ENCODE results near the gene PRELID3B.

- TF ChIP-seq CTCF (IDR thresholded peaks at IDR 0.05; ENCODE audit: control extremely low read depth in 1 of 3, insufficient read depth in 1 of 3, low read depth in 1 of 3, low read length in 3 of 3) (no peak), E2F6 (IDR thresholded peaks at IDR 0.05) (no peak), CBX8 (IDR thresholded peaks at IDR 0.05; ENCODE audit: borderline replicate concordance, low read depth, low read length) (no peak), POLR2AphosphoS5 (IDR thresholded peaks at IDR 0.05; ENCODE audit: low read depth, low read length) (no peak), SP1 (IDR thresholded peaks at IDR 0.05; ENCODE audit: low read depth, low read length) (no peak), GABPA (IDR thresholded peaks at IDR 0.05; ENCODE audit: borderline replicate concordance, insufficient read depth, low read length) (no peak), USF2 (IDR thresholded peaks at IDR 0.05; ENCODE audit: low read length) (no peak), GTF2F1 (IDR thresholded peaks at IDR 0.05; ENCODE audit: borderline replicate concordance, low read depth, low read length) (no peak), MAFK (IDR thresholded peaks at IDR 0.05; ENCODE audit: low read depth, low read length) (no peak), SIX5 (IDR thresholded peaks at IDR 0.05; ENCODE audit: low read depth, low read length) (no peak), RFX5 (IDR thresholded peaks at IDR 0.05; ENCODE audit: borderline replicate concordance, low read depth, low read length) (no peak), CHD1 (IDR thresholded peaks at IDR 0.05; ENCODE audit: low read depth, low read length) (no peak)
Measured at GRCh38 chr20:59035381-59035780, 7.2 kb downstream of the PRELID3B start.
